ENCODE measurements around the gene STXBP6.

DNA sequence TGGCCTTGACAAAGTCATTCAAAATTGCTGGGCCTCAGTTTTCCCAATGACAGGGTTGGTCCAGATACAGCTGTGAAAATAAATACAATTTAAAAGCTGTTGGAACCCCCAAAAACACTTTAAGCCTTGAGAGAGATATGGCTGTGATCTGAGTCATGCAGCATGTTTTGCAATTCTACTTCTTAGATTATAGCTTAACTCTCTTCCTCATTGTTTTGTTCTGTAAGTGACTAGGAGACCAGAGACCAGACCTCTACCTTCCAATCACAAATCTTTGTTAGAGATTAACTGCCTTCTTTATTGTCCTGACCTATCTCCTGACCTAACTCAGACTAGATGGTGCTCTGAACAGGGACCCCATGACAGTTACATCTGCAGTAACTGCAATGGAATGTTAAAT is 198.1 kb downstream of the STXBP6 start:
- no peak for TF ChIP-seq KDM1A (IDR thresholded peaks at IDR 0.05; ENCODE audit: borderline replicate concordance)
- no peak for TF ChIP-seq EZH2 (IDR thresholded peaks at IDR 0.05; ENCODE audit: borderline replicate concordance, control insufficient read depth, low read depth, low read length)
- no peak for TF ChIP-seq NFYA (IDR thresholded peaks at IDR 0.05; ENCODE audit: borderline replicate concordance, low read depth, low read length)
